ENCODE results near the gene STAT6.

Gene STAT6

GRCh38 chr12:57146092-57146491 lies 34.9 kb upstream of the STAT6 start:
- no peak for DNase-seq (ENCODE audit: low read depth)

GRCh38 chr12:57145460-57146059 lies 34.4 kb upstream of the STAT6 start:
- DNase-seq (ENCODE audit: low read depth) = no peak

GRCh38 chr12:57143454-57143853 lies 32.3 kb upstream of the STAT6 start:
- no peak for DNase-seq (ENCODE audit: low read depth)

DNA sequence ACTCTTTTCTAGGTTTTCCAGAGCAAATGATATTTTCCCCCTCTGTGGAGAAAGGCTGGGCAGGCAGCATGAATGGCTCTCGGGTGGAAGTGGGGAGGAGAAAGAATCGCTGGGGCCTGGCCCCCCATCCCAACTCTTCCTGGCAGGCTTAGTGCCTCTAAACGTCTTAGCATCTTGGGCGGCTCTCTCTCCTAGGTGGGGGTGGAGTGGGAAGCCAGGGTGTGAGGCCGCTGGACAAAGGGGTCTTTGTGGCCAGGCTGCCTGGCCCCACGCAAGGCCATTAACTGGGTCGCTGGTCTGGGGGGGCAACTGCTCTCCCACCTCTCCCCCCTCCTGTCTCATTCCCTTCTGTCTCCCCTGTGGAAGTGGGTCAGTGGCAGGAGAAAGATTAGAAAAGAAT lies 31.6 kb upstream of the STAT6 start:
- no peak for DNase-seq (ENCODE audit: low read depth)

GRCh38 chr12:57142121-57142520 lies 31.0 kb upstream of the STAT6 start:
- DNase-seq (ENCODE audit: low read depth) = no peak

DNA sequence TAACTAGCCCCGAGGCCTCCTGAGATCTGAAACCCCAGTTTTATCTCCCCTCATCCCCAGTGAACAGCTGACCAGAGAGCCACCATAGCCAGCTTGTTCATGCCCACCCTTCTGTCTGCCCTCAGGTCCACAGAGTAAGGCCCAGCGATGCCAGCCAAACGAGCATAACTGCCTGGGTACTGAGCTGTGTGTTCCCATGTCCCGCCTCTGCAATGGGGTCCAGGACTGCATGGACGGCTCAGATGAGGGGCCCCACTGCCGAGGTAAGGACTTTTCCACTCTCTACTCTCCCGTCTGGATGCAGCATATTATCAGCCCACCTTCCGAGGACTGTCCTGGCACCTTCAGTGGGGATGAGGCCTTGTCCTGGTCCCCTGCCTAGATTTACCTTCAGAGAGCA lies 30.1 kb upstream of the STAT6 start:
- DNase-seq (ENCODE audit: low read depth) = no peak

DNA sequence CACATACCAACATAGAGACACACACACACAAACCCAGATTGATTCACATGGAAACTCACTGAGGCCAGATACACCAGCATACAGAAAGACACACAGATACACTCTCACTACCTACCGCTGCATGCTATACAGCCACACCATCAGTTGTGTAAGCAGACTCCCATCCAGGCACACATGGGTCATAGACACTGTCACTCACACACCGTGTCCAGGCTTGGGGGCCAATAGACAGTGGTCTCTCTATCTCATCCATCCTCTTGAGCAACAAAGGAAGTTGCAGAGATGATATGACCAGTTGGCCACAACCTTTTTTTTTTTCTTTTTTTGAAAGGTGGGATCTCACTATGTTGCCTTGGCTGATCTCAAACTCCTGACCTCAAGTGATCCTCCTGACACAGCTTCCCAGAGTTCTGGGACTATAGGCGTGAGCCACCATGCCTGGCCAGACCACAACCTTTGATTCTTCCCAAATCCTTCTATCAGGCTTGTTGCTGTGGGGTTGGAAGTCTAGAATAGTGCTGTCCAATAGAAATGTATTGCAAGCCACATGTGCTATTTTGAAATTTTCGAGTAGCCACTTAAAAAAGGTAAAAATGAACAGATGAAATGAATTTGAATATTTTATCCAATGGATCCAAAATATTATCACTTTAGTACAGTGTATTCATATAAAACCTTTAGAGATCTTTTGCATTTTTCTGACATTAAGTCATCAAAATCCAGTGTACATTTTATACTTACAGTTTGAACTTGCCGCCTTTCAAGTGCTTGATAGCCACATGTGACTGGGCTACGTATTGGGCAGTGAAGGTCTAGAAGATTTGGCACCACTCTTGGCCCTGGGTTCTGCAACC lies 28.9 kb upstream of the STAT6 start:
- DNase-seq (ENCODE audit: low read depth) = no peak

- no peak for DNase-seq (ENCODE audit: low read depth)
Measured at GRCh38 chr12:57138526-57139272, 27.5 kb upstream of the STAT6 start.

DNA sequence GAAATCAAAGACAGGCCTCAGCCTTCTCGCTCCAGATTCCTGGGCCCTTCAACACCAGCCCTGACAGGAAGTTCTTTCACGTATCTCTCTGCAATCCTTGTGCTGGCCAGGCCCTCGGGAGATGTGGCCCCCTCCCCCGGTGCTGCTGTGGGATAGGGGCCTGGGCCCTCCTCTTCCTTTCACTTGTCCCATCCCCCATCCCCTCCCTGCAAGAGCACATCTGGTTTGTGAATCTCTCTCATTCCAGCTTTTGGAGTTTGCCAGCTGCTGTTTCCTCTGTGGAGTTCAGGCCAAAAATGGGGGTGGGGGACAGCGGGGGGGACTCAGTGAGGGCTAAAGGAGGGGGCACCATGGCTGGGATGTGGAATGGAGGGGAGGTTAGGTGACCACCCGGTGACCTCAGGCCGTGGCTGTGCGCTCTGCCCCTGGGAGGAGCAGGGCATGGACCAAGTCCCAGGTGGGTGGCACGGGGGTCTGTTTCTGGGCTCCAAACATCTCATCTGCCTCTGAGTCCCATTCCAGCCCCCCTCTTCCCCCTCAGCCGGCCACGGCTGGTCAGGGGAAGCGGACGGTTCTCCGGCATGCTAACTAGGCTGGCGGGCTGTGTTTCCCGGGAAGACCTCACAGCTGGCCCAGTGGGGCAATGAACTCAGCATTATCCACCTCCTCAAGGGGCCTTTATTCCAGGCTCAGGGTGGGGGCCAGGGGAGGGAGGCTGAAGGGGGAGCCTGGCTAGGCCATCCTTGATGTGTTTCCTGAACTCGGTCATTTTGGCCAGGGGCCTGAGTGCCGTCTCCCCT lies 24.6 kb upstream of the STAT6 start:
- no peak for DNase-seq (ENCODE audit: low read depth)

GRCh38 chr12:57134949-57135348 lies 23.8 kb upstream of the STAT6 start:
- DNase-seq (ENCODE audit: low read depth) = no peak

- DNase-seq (ENCODE audit: low read depth) = no peak
Measured at GRCh38 chr12:57133916-57134315, 22.8 kb upstream of the STAT6 start.

- DNase-seq (ENCODE audit: low read depth) = no peak
Measured at GRCh38 chr12:57133013-57133569, 21.9 kb upstream of the STAT6 start.

GRCh38 chr12:57131896-57132744 lies 21.0 kb upstream of the STAT6 start:
- no peak for DNase-seq (ENCODE audit: low read depth)

GRCh38 chr12:57130941-57131340 lies 19.8 kb upstream of the STAT6 start:
- no peak for DNase-seq (ENCODE audit: low read depth)

- no peak for DNase-seq (ENCODE audit: low read depth)
Measured at GRCh38 chr12:57129889-57130288, 18.7 kb upstream of the STAT6 start.

- DNase-seq (ENCODE audit: low read depth) = no peak
Measured at GRCh38 chr12:57129321-57129842, 18.2 kb upstream of the STAT6 start.

DNA sequence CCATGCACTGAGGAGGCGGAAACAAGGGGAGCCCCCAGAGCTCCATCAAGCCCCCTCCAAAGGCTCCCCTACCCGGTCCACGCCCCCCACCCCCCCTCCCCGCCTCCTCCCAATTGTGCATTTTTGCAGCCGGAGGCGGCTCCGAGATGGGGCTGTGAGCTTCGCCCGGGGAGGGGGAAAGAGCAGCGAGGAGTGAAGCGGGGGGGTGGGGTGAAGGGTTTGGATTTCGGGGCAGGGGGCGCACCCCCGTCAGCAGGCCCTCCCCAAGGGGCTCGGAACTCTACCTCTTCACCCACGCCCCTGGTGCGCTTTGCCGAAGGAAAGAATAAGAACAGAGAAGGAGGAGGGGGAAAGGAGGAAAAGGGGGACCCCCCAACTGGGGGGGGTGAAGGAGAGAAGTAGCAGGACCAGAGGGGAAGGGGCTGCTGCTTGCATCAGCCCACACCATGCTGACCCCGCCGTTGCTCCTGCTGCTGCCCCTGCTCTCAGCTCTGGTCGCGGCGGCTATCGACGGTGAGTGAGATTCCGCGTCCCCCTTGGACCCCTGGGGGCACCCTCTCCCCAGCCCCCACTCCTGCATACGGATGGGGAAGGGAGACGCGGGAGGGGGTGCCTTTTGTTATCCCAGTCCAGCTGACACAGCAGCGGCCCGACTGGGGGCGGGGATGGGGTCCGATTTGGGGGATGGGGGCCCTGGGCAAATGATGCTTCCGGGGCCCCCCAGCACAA lies 17.5 kb upstream of the STAT6 start:
- DNase-seq (ENCODE audit: low read depth) = no peak

- DNase-seq (ENCODE audit: low read depth) = peak; percentile 77
Measured at GRCh38 chr12:57127726-57128518, 16.8 kb upstream of the STAT6 start, which contains the start of gene LRP1. LRP1 (plus strand) TSS chr12:57128483; CDS start chr12:57128965, 482 bp downstream.

All from stimulated activated CD4-positive, alpha-beta T cell treated with anti-CD3 and anti-CD28 coated beads, Interleukin-2, amount 100 ng/mL, for 4 hours (primary cell).